Kidney (tissue), 14 donors: ENCODE results near the gene ABL1. TPM values are rescaled to one million over a fixed set of nuclear protein-coding genes. Genes with fewer than 3 reads are reported as not detected.
"Not testable (repeated sequence)": the region's sequence is repeated elsewhere in the genome, so short reads cannot be mapped to it uniquely, and the experiment has no call there.

Experiments
- DNase-seq, 5 donors: peaks; one replicate each; pipeline ENCODE4 v3.0.0-alpha.2; 2013 to 2020
- FAIRE-seq: peaks from 2 replicates; lab custom pipeline; 2012; peaks lifted over from hg19 to GRCh38; lab: Jason Lieb, UNC
- H3K27ac ChIP-seq, 2 donors: one replicate each; pipeline ENCODE4 v1.7.0; 2013; ENCODE audit warnings: low read depth in 2 of 2, low read length in 2 of 2, inconsistent platforms in 1 of 2
- H3K27me3 ChIP-seq: one replicate; pipeline ENCODE4 v1.7.1; 2013; ENCODE audit warnings: low read length, inconsistent platforms; ENCODE audit not compliant: control insufficient read depth, insufficient read depth
- H3K36me3 ChIP-seq, 3 donors: one replicate each; pipeline versions ENCODE4 v1.7.0 to v1.7.1; 2013; ENCODE audit warnings: low read length in 3 of 3, control low read depth in 1 of 3, inconsistent platforms in 1 of 3; ENCODE audit not compliant: insufficient read depth in 3 of 3, control insufficient read depth in 2 of 3
- H3K4me1 ChIP-seq, 3 donors: one replicate each; pipeline versions ENCODE4 v1.7.0 to v1.7.1; 2013; ENCODE audit warnings: low read length in 3 of 3, inconsistent platforms in 1 of 3, low read depth in 1 of 3; ENCODE audit not compliant: control insufficient read depth in 2 of 3, insufficient read depth in 2 of 3
- H3K4me3 ChIP-seq, 3 donors: one replicate each; pipeline versions ENCODE4 v1.7.0 to v1.8.1; 2013; ENCODE audit warnings: low read length in 3 of 3, control low read depth in 1 of 3, inconsistent platforms in 1 of 3
- H3K9ac ChIP-seq, 3 donors: one replicate each; pipeline versions ENCODE4 v1.7.0 to v1.7.1; 2013; ENCODE audit warnings: low read length in 3 of 3, control low read depth in 1 of 3, inconsistent platforms in 1 of 3
- H3K9me3 ChIP-seq, 3 donors: one replicate each; pipeline versions ENCODE4 v1.7.0 to v1.7.1; 2013; ENCODE audit warnings: low read length in 3 of 3, control low read depth in 1 of 3, inconsistent platforms in 1 of 3; ENCODE audit not compliant: control insufficient read depth in 2 of 3, insufficient read depth in 1 of 3
- CTCF ChIP-seq: IDR thresholded peaks from 3 replicates; pipeline ENCODE4 v1.5.1; 2012; ENCODE audit warnings: mild to moderate bottlenecking, moderate library complexity, borderline replicate concordance; ENCODE audit not compliant: insufficient read depth; ENCODE audit errors: extremely low read depth
- intact Hi-C: fragments of 100-400 bp; cut with DNase I; formaldehyde crosslinking; loops from one replicate; pipeline ENCODE4 v1.11.1; 2022
- polyA plus RNA-seq: library from polyadenylated mRNA; stranded (reverse); fragments of 350-450 nt; fragmentation: Illumina TruSeq; extraction: RNeasy Lipid Tissue Mini Kit (QIAGEN cat#74804); gene quantifications from one replicate; pipeline ENCODE4 v1.2.3, GENCODE V29; 2014; ENCODE audit warnings: low read depth, low replicate concordance; ENCODE audit not compliant: insufficient read depth
- total RNA-seq: library from RNA; stranded (reverse); fragmentation: NEBNext Ultra II Directional; extraction: Animal tissue kit (Norgen Biotek cat#: 25700); gene quantifications from one replicate; pipeline ENCODE4 v1.2.1, GENCODE V29; 2021
- donor health status: control.
- donor health status: control.
- donor health status: control.
- donor health status: control.
- donor health status: control.
- donor health status: DM: yes; HTN: yes; CAD: no.
- donor health status: Normal renal cell carcinoma (clear cell type).

The ABL1 gene
- total and polyA plus RNA-seq, 2 donors from 2014 or later, result 15.0 to 63.6 TPM

- FAIRE-seq (no peak), DNase-seq (no peak)
- TF ChIP-seq CTCF, result no peak
- no peak overlapping the region for H3K27ac ChIP-seq
- H3K36me3 ChIP-seq, result no peaks in the 10 kb centered on the region
- intact Hi-C loops, result no loop called here
- H3K9ac ChIP-seq, result no peak overlapping the region
- H3K4me3 ChIP-seq, result no peak overlapping the region
- H3K4me1 ChIP-seq, result no peaks in the 10 kb centered on the region
- H3K9me3 ChIP-seq, result peaks cover 0 to 2% (median 0%) of the 10 kb centered on the region in 3 donors
- H3K27me3 ChIP-seq, result no peaks in the 10 kb centered on the region
These were observed 40.0 kb upstream of the ABL1 start for GRCh38 chr9:130794923-130795495.

- FAIRE-seq, H3K9me3 ChIP-seq, H3K27me3 ChIP-seq, H3K27ac ChIP-seq, H3K4me1 ChIP-seq, H3K9ac ChIP-seq, H3K4me3 ChIP-seq, H3K36me3 ChIP-seq, intact Hi-C loops, DNase-seq: not testable (repeated sequence)
These were observed 31.9 kb upstream of the ABL1 start for GRCh38 chr9:130803116-130803515.

GRCh38 chr9:130805510-130806326 is 29.3 kb upstream of the ABL1 start:
- Histone ChIP-seq H3K9me3 (no peaks in the 10 kb centered on the region), H3K27me3 (no peaks in the 10 kb centered on the region), H3K27ac (no peak overlapping the region), H3K9ac (no peak overlapping the region), H3K4me3 (no peak overlapping the region), H3K36me3 (no peaks in the 10 kb centered on the region), H3K4me1 (no peaks in the 10 kb centered on the region)
- DNase-seq, result no peak
- no peak for TF ChIP-seq CTCF
- intact Hi-C loops, result no loop called here
- no peak for FAIRE-seq

- no peak overlapping the region for H3K4me3 ChIP-seq
- no peak overlapping the region for H3K9ac ChIP-seq
- no peaks in the 10 kb centered on the region for H3K36me3 ChIP-seq
- H3K27ac ChIP-seq, result no peak overlapping the region
- no peak for TF ChIP-seq CTCF
- intact Hi-C loops, result no loop called here
- DNase-seq (no peak), FAIRE-seq (no peak)
- H3K9me3 ChIP-seq, result no peaks in the 10 kb centered on the region
- no peaks in the 10 kb centered on the region for H3K4me1 ChIP-seq
- no peaks in the 10 kb centered on the region for H3K27me3 ChIP-seq
These were observed 28.7 kb upstream of the ABL1 start for GRCh38 chr9:130806327-130806716.
